ENCODE data around the gene CACNG7. TPM values are rescaled to one million over a fixed set of nuclear protein-coding genes. Genes with fewer than 3 reads are reported as not detected.

Gene CACNG7
- total RNA-seq, 1 donor from 2014 or later: not detected

- Mint-ChIP-seq H3K27me3 (ENCODE audit: low read depth) (peaks cover 30% of the 10 kb centered on the region), H3K36me3 (ENCODE audit: low read depth) (no peaks in the 10 kb centered on the region), H3K27ac (no peak within 1 kb of the TSS), H3K9me3 (no peaks in the 10 kb centered on the region), H3K4me1 (ENCODE audit: low read depth) (peaks cover 1% of the 10 kb centered on the region), H3K4me3 (ENCODE audit: low read depth) (no peak within 1 kb of the TSS)
- intact Hi-C loops (cut with micrococcal nuclease): no loop called here
- DNase-seq (ENCODE audit: low spot score): no peak
Observed at GRCh38 chr19:53991224-53992113, 82.4 kb downstream of the CACNG7 start, which contains the start of gene CACNG6. Gene CACNG6, plus strand, starts transcription at chr19:53991637. Its CDS starts 1,241 bp downstream, at chr19:53992878.

DNA sequence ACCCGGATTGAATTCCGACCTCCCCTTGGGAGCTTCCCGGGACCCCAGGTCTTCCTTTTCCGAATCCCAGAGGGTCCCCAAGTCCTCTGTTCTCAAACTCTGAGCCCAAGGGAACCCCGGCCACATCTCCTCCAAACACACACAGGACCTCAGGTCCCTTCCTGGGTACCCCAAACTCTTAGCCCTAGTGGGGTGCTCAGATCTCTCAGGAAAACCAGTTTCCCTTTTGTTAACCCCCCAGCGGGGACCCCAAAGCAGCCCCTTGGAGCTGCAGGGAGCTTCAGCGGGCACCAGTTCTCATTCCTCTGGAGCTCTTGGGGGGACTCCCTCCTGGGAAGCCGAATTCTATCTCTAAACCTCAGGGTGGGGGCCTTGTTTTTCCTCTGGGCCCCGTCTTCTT is 83.1 kb downstream of the CACNG7 start:
- no peak for DNase-seq (ENCODE audit: low spot score)
- Mint-ChIP-seq H3K27ac (no peak overlapping the region), H3K9me3 (no peaks in the 10 kb centered on the region), H3K4me3 (ENCODE audit: low read depth) (no peak overlapping the region), H3K4me1 (ENCODE audit: low read depth) (peaks cover 1% of the 10 kb centered on the region), H3K27me3 (ENCODE audit: low read depth) (peaks cover 31% of the 10 kb centered on the region), H3K36me3 (ENCODE audit: low read depth) (no peaks in the 10 kb centered on the region)
- intact Hi-C loops (cut with micrococcal nuclease): no loop called here

GRCh38 chr19:53992815-53993214 is 83.7 kb downstream of the CACNG7 start:
- intact Hi-C loops (cut with micrococcal nuclease): no loop called here
- Mint-ChIP-seq H3K27me3 (ENCODE audit: low read depth) (peaks cover 35% of the 10 kb centered on the region), H3K9me3 (no peaks in the 10 kb centered on the region), H3K36me3 (ENCODE audit: low read depth) (no peaks in the 10 kb centered on the region), H3K4me1 (ENCODE audit: low read depth) (peaks cover 1% of the 10 kb centered on the region), H3K4me3 (ENCODE audit: low read depth) (no peak overlapping the region), H3K27ac (no peak overlapping the region)
- no peak for DNase-seq (ENCODE audit: low spot score)

- H3K36me3 Mint-ChIP-seq (ENCODE audit: low read depth): no peaks in the 10 kb centered on the region
- DNase-seq (ENCODE audit: low spot score): no peak
Observed at GRCh38 chr19:53993448-53993847, 84.4 kb downstream of the CACNG7 start.

More at GRCh38 chr19:53993448-53993847, 84.4 kb downstream of the CACNG7 start:
- H3K9me3 Mint-ChIP-seq: no peaks in the 10 kb centered on the region
- no peak overlapping the region for H3K4me3 Mint-ChIP-seq (ENCODE audit: low read depth)
- H3K27me3 Mint-ChIP-seq (ENCODE audit: low read depth): peaks cover 35% of the 10 kb centered on the region
- intact Hi-C loops (cut with micrococcal nuclease): no loop called here
- peaks cover 1% of the 10 kb centered on the region for H3K4me1 Mint-ChIP-seq (ENCODE audit: low read depth)
- no peak overlapping the region for H3K27ac Mint-ChIP-seq

Other genes starting within 250 kb of the CACNG7 start
- not detected in 2 replicates for gene NLRP12, start 85.0 kb upstream of the CACNG7 start, total RNA-seq
- 96.3 and 102 TPM in 2 replicates for gene MYADM, start 41.4 kb upstream of the CACNG7 start, total RNA-seq
- gene PRKCG, start 27.1 kb upstream of the CACNG7 start, total RNA-seq: not detected in 2 replicates
- gene CACNG8, start 53.7 kb downstream of the CACNG7 start, total RNA-seq: not detected in 2 replicates
- gene CACNG6, start 82.4 kb downstream of the CACNG7 start, total RNA-seq: not detected in 2 replicates
- gene VSTM1, start 154.6 kb downstream of the CACNG7 start, total RNA-seq: not detected in 2 replicates
- gene TARM1, start 172.1 kb downstream of the CACNG7 start, total RNA-seq: not detected in 2 replicates
- 0.23 and 0.39 TPM in 2 replicates for gene OSCAR, start 191.5 kb downstream of the CACNG7 start, total RNA-seq
- gene NDUFA3, start 193.6 kb downstream of the CACNG7 start, total RNA-seq: 105 and 115 TPM in 2 replicates
- 29.3 TPM in 2 replicates for gene TFPT, start 206.4 kb downstream of the CACNG7 start, total RNA-seq
- gene PRPF31, start 206.5 kb downstream of the CACNG7 start, total RNA-seq: 90.6 and 94.2 TPM in 2 replicates
- gene CNOT3, start 228.5 kb downstream of the CACNG7 start, total RNA-seq: 61.6 and 67.5 TPM in 2 replicates